PC-3 (cell line): ENCODE data around the gene MACROD2.

ENCODE experiments used
- EZH2 ChIP-seq: fragments of 300-600 bp; sonication (generic); IDR thresholded peaks from one replicate; pipeline ENCODE4 v1.6.1; 2017; ENCODE audit warnings: antibody characterized with exemption, mild to moderate bottlenecking, low read length; ENCODE audit not compliant: unreplicated experiment
- EZH2phosphoT487 ChIP-seq: fragments of 300-600 bp; sonication (generic); IDR thresholded peaks from 2 replicates; pipeline ENCODE4 v1.6.1; 2018; ENCODE audit warnings: mild to moderate bottlenecking, antibody characterized with exemption, low read length, borderline replicate concordance
- TF ChIP-seq, protein P1 (sequence below): fragments of 300-600 bp; sonication (generic); conservative IDR thresholded peaks from 2 replicates; pipeline ENCODE4 v1.5.1; 2017; ENCODE audit warnings: antibody characterized with exemption, low read depth, mild to moderate bottlenecking, low read length

- TF ChIP-seq, protein P1, sequence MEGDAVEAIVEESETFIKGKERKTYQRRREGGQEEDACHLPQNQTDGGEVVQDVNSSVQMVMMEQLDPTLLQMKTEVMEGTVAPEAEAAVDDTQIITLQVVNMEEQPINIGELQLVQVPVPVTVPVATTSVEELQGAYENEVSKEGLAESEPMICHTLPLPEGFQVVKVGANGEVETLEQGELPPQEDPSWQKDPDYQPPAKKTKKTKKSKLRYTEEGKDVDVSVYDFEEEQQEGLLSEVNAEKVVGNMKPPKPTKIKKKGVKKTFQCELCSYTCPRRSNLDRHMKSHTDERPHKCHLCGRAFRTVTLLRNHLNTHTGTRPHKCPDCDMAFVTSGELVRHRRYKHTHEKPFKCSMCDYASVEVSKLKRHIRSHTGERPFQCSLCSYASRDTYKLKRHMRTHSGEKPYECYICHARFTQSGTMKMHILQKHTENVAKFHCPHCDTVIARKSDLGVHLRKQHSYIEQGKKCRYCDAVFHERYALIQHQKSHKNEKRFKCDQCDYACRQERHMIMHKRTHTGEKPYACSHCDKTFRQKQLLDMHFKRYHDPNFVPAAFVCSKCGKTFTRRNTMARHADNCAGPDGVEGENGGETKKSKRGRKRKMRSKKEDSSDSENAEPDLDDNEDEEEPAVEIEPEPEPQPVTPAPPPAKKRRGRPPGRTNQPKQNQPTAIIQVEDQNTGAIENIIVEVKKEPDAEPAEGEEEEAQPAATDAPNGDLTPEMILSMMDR: no peak
- no peak for TF ChIP-seq EZH2
- TF ChIP-seq EZH2phosphoT487: no peak
Measured at GRCh38 chr20:16098890-16099639, 2103.7 kb downstream of the MACROD2 start.
